Measurements from ENCODE around the gene MYBPHL.

DNA sequence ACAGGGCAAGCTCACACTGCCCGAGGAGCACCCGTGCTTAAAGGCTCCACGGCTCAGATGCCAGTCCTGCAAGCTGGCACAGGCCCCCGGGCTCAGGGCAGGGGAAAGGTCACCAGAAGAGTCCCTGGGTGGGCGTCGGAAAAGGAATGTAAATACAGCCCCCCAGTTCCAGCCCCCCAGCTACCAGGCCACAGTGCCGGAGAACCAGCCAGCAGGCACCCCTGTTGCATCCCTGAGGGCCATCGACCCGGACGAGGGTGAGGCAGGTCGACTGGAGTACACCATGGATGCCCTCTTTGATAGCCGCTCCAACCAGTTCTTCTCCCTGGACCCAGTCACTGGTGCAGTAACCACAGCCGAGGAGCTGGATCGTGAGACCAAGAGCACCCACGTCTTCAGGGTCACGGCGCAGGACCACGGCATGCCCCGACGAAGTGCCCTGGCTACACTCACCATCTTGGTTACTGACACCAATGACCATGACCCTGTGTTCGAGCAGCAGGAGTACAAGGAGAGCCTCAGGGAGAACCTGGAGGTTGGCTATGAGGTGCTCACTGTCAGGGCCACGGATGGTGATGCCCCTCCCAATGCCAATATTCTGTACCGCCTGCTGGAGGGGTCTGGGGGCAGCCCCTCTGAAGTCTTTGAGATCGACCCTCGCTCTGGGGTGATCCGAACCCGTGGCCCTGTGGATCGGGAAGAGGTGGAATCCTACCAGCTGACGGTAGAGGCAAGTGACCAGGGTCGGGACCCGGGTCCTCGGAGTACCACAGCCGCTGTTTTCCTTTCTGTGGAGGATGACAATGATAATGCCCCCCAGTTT, 56.1 kb downstream of the MYBPHL start:
- TF ChIP-seq, protein P1, sequence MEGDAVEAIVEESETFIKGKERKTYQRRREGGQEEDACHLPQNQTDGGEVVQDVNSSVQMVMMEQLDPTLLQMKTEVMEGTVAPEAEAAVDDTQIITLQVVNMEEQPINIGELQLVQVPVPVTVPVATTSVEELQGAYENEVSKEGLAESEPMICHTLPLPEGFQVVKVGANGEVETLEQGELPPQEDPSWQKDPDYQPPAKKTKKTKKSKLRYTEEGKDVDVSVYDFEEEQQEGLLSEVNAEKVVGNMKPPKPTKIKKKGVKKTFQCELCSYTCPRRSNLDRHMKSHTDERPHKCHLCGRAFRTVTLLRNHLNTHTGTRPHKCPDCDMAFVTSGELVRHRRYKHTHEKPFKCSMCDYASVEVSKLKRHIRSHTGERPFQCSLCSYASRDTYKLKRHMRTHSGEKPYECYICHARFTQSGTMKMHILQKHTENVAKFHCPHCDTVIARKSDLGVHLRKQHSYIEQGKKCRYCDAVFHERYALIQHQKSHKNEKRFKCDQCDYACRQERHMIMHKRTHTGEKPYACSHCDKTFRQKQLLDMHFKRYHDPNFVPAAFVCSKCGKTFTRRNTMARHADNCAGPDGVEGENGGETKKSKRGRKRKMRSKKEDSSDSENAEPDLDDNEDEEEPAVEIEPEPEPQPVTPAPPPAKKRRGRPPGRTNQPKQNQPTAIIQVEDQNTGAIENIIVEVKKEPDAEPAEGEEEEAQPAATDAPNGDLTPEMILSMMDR (IDR thresholded peaks at IDR 0.05) = no peak
- TF ChIP-seq POLR2A (IDR thresholded peaks at IDR 0.05) (no peak), EP300 (IDR thresholded peaks at IDR 0.05) (no peak)
